ENCODE data around the gene RASA2. TPM values are rescaled to one million over a fixed set of nuclear protein-coding genes. Genes with fewer than 3 reads are reported as not detected.

RASA2 gene
- total and polyA plus RNA-seq, 9 of the 15 experiments (the other 6 are each of a cell fraction or from before 2014, with no cell fraction given): 2.0 to 12.8 (median 9.5) TPM

GRCh38 chr3:141653847-141654246 is 167.0 kb downstream of the RASA2 start:
- Histone ChIP-seq H2AFZ (ENCODE audit: low read depth, low read length) (peak overlapping the region; percentile 69; the same call in 1 of the 2 replicates), H3K27ac (ENCODE audit: extremely low read depth, low read depth, low read length) (no peak overlapping the region), H3K9me1 (ENCODE audit: control insufficient read depth, insufficient read depth, low read length) (no peaks in the 10 kb centered on the region), H3K4me3 (no peak overlapping the region), H3K79me2 (ENCODE audit: control insufficient read depth, insufficient read depth, low read length) (no peaks in the 10 kb centered on the region), H3K4me2 (ENCODE audit: insufficient read depth, low read length) (no peak overlapping the region), H3K9ac (ENCODE audit: insufficient read depth in 1 of 2, low read depth in 2 of 2, low read length in 2 of 2) (no peak overlapping the region), H4K20me1 (replicated peaks; ENCODE audit: control insufficient read depth, insufficient read depth, low read length) (no peaks in the 10 kb centered on the region), H3K9me3 (replicated peaks; ENCODE audit: control insufficient read depth, insufficient read depth, low read depth, low read length) (no peaks in the 10 kb centered on the region), H3K4me1 (replicated peaks in 1 of 2; ENCODE audit: control insufficient read depth in 2 of 2, insufficient read depth in 2 of 2, low read length in 2 of 2) (peaks cover 4 to 28% of the 10 kb centered on the region in 2 experiments; a peak in 3 of 5 replicates), H3K36me3 (ENCODE audit: control insufficient read depth, insufficient read depth, low read length) (no peaks in the 10 kb centered on the region), H3K27me3 (ENCODE audit: control insufficient read depth in 2 of 2, insufficient read depth in 2 of 2, low read length in 2 of 2) (no peaks in the 10 kb centered on the region)
- no peak for DNase-seq (ENCODE audit: extremely low read depth in 1 of 4, low spot score in 3 of 4)
- in situ Hi-C loops (cut with MboI): no loop called here
- TF ChIP-seq ZNF175 (CRISPR knock-in tag; IDR thresholded peaks at IDR 0.05; ENCODE audit: low read depth) (no peak), ZNF41 (CRISPR knock-in tag; conservative IDR thresholded peaks at IDR 0.05) (no peak), ZNF766 (CRISPR knock-in tag; conservative IDR thresholded peaks at IDR 0.05) (peak; percentile 58; the same call in 1 of the 2 replicates), TCF7L2 (IDR thresholded peaks at IDR 0.05; ENCODE audit: low read depth, low read length) (no peak)
- ChIA-PET CTCF (ENCODE audit: low intra/inter-chr PET ratio) (no interaction called here), POLR2A (no interaction called here)
- no TSS peak for BruUV-seq (replicated peaks)
- ATAC-seq: peak; percentile 13; the same call in 1 of the 3 replicates
- 53% methylated on average over 3 of the region's 4 CpGs for WGBS (ENCODE audit: insufficient coverage, low coverage, missing lambda C conversion rate)
- intact Hi-C loops (cut with micrococcal nuclease): no loop called here
- FAIRE-seq: no peak

GRCh38 chr3:141655801-141656200 is 169.0 kb downstream of the RASA2 start:
- H3K9ac ChIP-seq (ENCODE audit: insufficient read depth in 1 of 2, low read depth in 2 of 2, low read length in 2 of 2): no peak overlapping the region
- no peak for TF ChIP-seq HLTF (IDR thresholded peaks at IDR 0.05)
- TF ChIP-seq RBM22 (IDR thresholded peaks at IDR 0.05; ENCODE audit: low read depth, low read length, poor library complexity, severe bottlenecking): no peak

More at GRCh38 chr3:141655801-141656200, 169.0 kb downstream of the RASA2 start:
- H3K4me1 ChIP-seq (replicated peaks in 1 of 2; ENCODE audit: control insufficient read depth in 2 of 2, insufficient read depth in 2 of 2, low read length in 2 of 2): peaks cover 16 to 28% of the 10 kb centered on the region in 2 experiments; a peak in 4 of 5 replicates
- BruUV-seq (replicated peaks): no TSS peak
- peak; percentile 51 for FAIRE-seq
- DNase-seq (ENCODE audit: extremely low read depth in 1 of 4, low spot score in 3 of 4): peak in 1 of 4 experiments; percentile 32
- peaks cover 6 to 16% of the 10 kb centered on the region in 2 experiments; a peak in 4 of 5 replicates for H3K27me3 ChIP-seq (ENCODE audit: control insufficient read depth in 2 of 2, insufficient read depth in 2 of 2, low read length in 2 of 2)
- H3K9me3 ChIP-seq (replicated peaks; ENCODE audit: control insufficient read depth, insufficient read depth, low read depth, low read length): no peaks in the 10 kb centered on the region
- no peak overlapping the region for H3K4me3 ChIP-seq
- in situ Hi-C loops (cut with MboI) (no loop called here), intact Hi-C loops (cut with micrococcal nuclease) (no loop called here)
- 37% methylated on average over 4 of the region's 4 CpGs for WGBS (ENCODE audit: insufficient coverage, low coverage, missing lambda C conversion rate)
- H2AFZ ChIP-seq (ENCODE audit: low read depth, low read length): peak overlapping the region; percentile 78
- ATAC-seq: 0 out of 3 replicates have a peak, but pooled peaks have one; percentile 10
- H3K79me2 ChIP-seq (ENCODE audit: control insufficient read depth, insufficient read depth, low read length): no peaks in the 10 kb centered on the region
- POLR2A ChIA-PET: no interaction called here
- no peaks in the 10 kb centered on the region for H3K36me3 ChIP-seq (ENCODE audit: control insufficient read depth, insufficient read depth, low read length)
- H3K9me1 ChIP-seq (ENCODE audit: control insufficient read depth, insufficient read depth, low read length): no peaks in the 10 kb centered on the region
- no peak overlapping the region for H3K27ac ChIP-seq (ENCODE audit: extremely low read depth, low read depth, low read length)
- peak overlapping the region; percentile 41 for H3K4me2 ChIP-seq (ENCODE audit: insufficient read depth, low read length)
- CTCF ChIA-PET (ENCODE audit: low intra/inter-chr PET ratio): no interaction called here
- no peaks in the 10 kb centered on the region for H4K20me1 ChIP-seq (replicated peaks; ENCODE audit: control insufficient read depth, insufficient read depth, low read length)

Measured in K562 (cell line).